DMS79 treated with DMSO at 0.1 percent for 48 hours (cell line): ENCODE results near the gene AP3M1.

ENCODE experiments used
- DNase-seq: peaks from one replicate; lab custom pipeline; 2025; lab: John Stamatoyannopoulos, UW

The AP3M1 gene

GRCh38 chr10:74114041-74114448 lies 36.6 kb downstream of the AP3M1 start:
- DNase-seq, result peak; percentile 68

DNA sequence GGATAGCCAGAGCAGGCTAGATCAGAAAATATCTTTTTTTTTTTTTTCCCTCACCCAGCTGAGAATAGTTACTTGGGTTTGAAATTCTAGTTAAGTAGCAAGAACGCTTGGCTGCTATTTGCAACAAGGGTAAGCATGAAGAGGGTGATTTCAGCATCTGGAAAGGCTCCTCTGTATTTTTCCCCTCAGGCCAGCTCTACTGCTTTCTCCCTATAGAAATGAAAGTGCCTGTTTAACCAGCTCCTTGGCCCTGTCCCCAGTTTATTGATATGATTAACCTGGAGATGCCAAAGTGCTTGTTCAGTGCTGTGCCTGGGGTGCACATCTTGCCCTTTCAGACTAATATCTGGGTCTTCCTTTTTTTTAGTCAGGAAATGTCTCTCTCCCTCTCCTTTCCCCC lies 37.1 kb downstream of the AP3M1 start:
- peak; percentile 71 for DNase-seq

GRCh38 chr10:74111799-74112198 lies 38.8 kb downstream of the AP3M1 start:
- DNase-seq, result no peak

DNA sequence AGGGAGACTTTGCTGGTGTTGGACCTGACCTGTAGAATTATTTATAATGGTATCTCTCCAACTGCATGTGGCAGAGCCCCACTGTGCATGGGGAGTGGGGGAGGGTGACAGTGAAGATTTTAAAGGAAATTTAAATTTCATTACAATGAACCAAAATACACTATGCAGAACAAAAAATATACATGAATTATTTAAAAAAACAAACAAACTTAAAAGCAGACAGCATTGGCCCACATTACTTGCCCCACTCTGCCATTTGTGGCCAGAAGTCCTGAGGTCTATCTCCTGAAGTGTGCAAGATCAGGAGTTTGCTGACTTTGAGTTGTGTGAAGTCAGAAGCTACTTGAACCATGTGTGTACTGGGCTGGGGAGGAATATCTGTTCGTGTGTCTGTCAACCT lies 40.5 kb downstream of the AP3M1 start:
- DNase-seq, result no peak

GRCh38 chr10:74109452-74109851 lies 41.2 kb downstream of the AP3M1 start:
- peak; percentile 46 for DNase-seq

- no peak for DNase-seq
Observed at GRCh38 chr10:74107391-74107790, 43.2 kb downstream of the AP3M1 start.

DNA sequence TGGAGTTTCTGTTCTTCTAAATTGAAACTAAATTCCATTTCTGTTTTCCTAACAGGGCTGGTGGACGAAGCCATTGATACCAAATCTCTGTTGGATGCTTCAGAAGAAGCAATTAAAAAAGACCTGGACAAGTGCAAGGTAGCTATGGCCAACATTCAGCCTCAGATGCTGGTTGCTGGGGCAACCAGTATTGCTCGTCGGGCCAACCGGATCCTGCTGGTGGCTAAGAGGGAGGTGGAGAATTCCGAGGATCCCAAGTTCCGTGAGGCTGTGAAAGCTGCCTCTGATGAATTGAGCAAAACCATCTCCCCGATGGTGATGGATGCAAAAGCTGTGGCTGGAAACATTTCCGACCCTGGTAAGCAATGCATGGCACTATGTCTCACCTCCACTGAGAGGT lies 45.6 kb downstream of the AP3M1 start:
- no peak for DNase-seq

GRCh38 chr10:74104480-74104879 lies 46.1 kb downstream of the AP3M1 start:
- no peak for DNase-seq

- no peak for DNase-seq
Observed at GRCh38 chr10:74103560-74104258, 46.9 kb downstream of the AP3M1 start.

DNA sequence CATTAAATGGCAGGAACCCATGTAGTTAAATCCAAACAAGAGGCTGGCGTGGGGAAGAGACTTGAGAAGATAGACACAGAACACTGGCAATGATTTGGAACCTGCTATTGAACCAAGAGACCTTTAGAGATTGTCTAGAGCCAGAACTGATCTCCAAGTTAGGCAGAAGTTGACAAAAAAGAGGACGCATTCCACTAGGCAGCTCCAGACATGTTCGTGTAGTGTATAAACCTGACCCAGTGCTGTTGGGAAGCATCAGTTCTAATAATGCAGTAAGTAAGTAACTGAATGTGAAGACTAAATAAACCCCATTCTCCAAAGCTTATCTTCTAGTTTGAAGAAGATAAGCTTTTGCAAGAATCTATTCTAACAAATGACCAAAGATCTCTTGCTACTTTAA lies 50.8 kb downstream of the AP3M1 start:
- DNase-seq, result no peak

DNA sequence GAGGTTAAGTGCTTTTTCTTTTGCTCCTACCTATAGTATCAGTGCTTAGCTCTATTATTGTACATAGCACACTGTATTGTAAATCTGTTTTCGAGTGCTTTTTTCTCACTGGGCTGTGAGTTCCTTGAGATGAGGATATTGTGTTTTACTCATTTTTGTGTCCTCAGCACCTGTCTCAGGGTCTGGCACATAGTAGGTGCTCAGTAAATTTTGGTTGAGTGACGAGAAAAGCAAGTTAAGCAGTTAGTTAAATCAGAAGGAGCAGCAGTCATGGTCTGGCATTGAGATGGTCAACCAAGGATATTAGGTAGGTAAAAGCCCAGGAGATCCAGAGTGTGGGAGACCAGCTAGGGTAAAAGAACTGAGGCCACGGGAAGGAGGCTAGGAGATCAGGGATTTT lies 51.2 kb downstream of the AP3M1 start:
- no peak for DNase-seq

- DNase-seq, result no peak
Observed at GRCh38 chr10:74097776-74098175, 52.9 kb downstream of the AP3M1 start.

- no peak for DNase-seq
Observed at GRCh38 chr10:74096777-74097176, 53.9 kb downstream of the AP3M1 start.

- no peak for DNase-seq
Observed at GRCh38 chr10:74094231-74094630, 56.4 kb downstream of the AP3M1 start.

DNA sequence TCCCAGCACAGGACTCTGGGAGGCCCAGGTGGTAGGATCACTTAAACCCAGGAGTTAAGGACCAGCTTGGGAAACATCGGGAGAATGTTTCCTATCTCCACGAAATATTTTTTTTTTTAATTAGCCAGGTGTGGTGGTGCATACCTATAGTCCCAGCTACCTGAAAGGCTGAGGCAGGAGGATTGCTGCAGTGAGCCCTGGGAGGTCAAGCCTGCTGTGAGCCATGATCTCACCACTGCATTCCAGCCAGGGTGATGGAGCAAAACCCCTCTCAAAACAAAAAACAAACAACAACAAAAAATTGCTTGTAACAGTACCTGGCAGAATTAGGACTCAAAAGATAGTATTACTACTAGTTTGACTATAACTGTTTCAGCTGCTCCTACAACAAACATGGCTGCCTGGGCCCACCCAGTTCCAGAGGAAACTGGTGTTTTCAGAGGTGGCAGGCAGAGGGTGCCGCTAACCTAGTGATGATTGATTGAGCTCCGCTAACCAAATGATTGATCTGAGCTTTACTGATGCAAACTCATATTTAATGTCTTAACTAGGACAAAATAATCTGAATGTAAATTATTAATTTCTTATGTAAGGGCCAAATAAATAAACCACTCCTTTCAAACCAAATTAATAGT lies 57.0 kb downstream of the AP3M1 start:
- no peak for DNase-seq

DNA sequence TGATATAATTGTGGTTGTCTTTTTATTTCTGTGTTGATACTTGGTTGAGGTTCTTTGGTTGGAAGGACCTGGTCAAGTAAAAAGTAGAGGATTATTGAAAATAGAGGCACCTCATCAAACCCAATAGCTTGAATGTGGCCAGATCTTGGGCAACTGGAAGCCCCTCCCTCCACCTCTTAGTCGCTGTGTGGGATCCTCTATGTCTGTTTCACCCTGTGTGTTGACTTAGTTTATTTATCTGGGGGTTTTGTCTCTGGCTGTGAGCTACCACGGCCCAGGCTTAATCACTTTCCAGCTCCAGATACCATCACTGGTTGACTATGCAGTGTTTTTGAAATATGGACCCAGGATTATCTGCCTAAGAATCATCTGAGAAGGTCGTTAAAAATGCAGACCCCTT lies 58.3 kb downstream of the AP3M1 start:
- DNase-seq, result no peak

- DNase-seq, result peak; percentile 3
Observed at GRCh38 chr10:74088722-74089121, 61.9 kb downstream of the AP3M1 start.

- DNase-seq, result no peak
Observed at GRCh38 chr10:74086317-74086716, 64.3 kb downstream of the AP3M1 start.

GRCh38 chr10:74084955-74085354 lies 65.7 kb downstream of the AP3M1 start:
- no peak for DNase-seq

DNA sequence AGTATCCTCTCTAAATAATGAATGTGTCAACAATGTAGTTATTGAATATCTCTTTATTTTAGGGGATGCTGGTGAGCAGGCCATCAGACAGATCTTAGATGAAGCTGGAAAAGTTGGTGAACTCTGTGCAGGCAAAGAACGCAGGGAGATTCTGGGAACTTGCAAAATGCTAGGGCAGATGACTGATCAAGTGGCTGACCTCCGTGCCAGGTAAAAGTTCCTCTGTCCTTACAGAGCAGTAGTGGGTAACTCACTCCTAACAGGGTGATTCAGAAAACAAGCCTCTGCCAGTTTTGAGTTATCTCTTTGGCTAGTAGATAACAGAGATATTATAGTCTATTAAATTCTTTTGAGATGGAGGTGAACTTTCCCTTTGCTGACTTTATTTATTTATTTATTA lies 67.3 kb downstream of the AP3M1 start:
- DNase-seq, result no peak

DNA sequence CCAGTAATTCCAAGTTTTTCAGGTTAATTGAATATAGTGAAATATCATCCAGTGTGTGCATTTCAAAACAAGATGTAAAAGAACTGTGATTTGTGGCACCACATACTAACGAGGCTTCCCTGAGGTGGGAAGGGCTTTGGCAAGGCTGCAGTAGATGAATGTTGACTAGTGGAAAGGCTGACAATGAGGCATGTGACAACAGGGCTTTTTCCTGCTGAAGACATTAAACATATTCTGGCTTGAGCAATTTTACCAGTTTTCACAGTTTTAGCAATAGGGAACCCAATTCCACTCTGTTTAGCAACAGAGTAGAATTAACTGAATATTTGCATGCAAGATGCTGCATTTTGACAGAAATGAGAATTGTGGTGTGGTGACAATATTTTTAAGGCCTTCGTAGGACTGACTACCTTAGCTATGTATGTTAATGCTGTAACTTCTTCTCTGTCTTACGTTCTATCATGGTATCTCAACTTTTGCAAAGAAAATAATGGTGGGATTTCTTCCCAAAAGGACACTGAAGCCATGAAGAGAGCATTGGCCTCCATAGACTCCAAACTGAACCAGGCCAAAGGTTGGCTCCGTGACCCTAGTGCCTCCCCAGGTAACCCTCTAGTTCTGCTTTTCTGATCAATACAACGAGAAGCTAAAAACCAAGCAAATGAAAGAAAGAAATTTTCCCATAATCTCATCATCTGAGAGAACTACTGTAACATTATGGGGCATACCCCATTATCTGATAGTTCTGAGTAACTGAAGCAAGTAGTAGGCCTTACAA lies 68.5 kb downstream of the AP3M1 start:
- DNase-seq, result no peak

DNA sequence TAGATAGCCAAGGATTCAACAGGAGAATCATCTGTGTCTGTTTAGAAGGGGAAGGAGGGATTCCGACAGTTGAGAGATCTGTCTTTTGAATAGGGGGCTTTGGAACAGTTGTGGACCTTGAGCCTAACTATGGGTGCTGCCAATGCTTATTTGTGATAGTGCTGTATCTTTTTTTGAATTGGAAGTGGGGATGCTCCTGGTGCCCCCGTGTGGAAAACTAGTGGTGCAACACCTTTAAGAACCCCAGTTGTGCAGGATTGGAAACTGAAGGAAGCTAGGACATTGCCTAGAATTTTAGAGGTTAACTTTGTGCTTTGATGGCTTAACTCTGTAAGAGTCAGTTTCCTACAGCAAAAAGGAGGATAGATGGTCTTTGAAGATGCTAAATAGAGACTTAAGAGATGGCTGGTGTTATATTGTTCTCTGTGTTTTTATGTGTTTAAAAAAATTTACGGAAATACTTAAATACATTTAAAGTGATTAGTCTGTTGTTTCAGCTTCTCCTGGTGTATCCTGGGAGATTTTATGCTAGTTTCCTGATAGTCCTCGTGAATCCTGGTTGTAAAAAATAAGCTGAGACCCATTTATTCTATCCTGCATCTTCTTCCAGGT lies 69.3 kb downstream of the AP3M1 start:
- DNase-seq, result peak; percentile 36
